ENCODE results near the gene KIF1B. TPM values are rescaled to one million over a fixed set of nuclear protein-coding genes. Genes with fewer than 3 reads are reported as not detected.
A peak's percentile ranks its signal among the peaks of the same experiment; 100 is the strongest.

KIF1B gene
- total and polyA plus RNA-seq, 2 donors from 2014 or later = 8.0 to 46.4 TPM

DNA sequence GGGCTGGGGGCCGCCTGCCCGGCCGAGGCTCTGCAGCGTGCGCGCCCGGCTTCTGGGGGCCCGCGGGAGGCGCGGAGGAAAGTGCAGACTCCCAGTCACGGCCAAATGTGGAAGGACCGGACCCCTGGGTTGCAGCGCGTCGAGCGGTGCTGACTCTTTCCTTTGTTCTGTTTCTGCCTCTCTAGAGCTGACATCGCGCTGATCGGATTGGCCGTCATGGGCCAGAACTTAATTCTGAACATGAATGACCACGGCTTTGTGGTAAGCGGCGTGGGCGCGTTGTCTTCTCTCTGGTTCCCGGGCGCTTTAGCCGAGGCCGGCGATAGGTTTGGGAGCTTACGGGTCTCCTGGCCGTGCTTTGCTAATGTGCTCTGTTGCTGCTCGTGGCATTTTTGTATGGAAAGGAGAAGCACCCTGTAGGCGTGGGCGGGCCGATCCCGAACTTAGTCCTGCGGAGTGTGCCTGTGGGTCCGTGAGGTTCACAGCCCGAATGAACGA lies 189.1 kb downstream of the KIF1B start:
- DNase-seq = peak in 1 of 5 donors; percentile 75
- intact Hi-C loops (cut with DNase I) = no loop called here
- H3K27me3 ChIP-seq (ENCODE audit: control insufficient read depth, insufficient read depth, low read length) = no peaks in the 10 kb centered on the region
- H3K27ac ChIP-seq (ENCODE audit: low read depth in 2 of 2, low read length in 2 of 2) = no peak overlapping the region
- H3K36me3 ChIP-seq (ENCODE audit: control insufficient read depth in 2 of 3, insufficient read depth in 3 of 3, low read length in 3 of 3) = peaks cover 9 to 21% (median 11%) of the 10 kb centered on the region in 3 donors
- H3K4me3 ChIP-seq (ENCODE audit: low read length in 3 of 3) = peak overlapping the region; percentile 71 to 87 (median 80)
- no peak for FAIRE-seq
- TF ChIP-seq, protein P1, sequence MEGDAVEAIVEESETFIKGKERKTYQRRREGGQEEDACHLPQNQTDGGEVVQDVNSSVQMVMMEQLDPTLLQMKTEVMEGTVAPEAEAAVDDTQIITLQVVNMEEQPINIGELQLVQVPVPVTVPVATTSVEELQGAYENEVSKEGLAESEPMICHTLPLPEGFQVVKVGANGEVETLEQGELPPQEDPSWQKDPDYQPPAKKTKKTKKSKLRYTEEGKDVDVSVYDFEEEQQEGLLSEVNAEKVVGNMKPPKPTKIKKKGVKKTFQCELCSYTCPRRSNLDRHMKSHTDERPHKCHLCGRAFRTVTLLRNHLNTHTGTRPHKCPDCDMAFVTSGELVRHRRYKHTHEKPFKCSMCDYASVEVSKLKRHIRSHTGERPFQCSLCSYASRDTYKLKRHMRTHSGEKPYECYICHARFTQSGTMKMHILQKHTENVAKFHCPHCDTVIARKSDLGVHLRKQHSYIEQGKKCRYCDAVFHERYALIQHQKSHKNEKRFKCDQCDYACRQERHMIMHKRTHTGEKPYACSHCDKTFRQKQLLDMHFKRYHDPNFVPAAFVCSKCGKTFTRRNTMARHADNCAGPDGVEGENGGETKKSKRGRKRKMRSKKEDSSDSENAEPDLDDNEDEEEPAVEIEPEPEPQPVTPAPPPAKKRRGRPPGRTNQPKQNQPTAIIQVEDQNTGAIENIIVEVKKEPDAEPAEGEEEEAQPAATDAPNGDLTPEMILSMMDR (IDR thresholded peaks at IDR 0.05; ENCODE audit: borderline replicate concordance, extremely low read depth, insufficient read depth) = no peak
- peaks cover 0 to 9% (median 5%) of the 10 kb centered on the region in 3 donors for H3K4me1 ChIP-seq (ENCODE audit: control insufficient read depth in 2 of 3, insufficient read depth in 2 of 3, low read depth in 1 of 3, low read length in 3 of 3)
- peak overlapping the region; percentile 33 to 73 (median 69) for H3K9ac ChIP-seq (ENCODE audit: low read length in 3 of 3)
- no peaks in the 10 kb centered on the region for H3K9me3 ChIP-seq (ENCODE audit: control insufficient read depth in 2 of 3, insufficient read depth in 1 of 3, low read length in 3 of 3)

DNA sequence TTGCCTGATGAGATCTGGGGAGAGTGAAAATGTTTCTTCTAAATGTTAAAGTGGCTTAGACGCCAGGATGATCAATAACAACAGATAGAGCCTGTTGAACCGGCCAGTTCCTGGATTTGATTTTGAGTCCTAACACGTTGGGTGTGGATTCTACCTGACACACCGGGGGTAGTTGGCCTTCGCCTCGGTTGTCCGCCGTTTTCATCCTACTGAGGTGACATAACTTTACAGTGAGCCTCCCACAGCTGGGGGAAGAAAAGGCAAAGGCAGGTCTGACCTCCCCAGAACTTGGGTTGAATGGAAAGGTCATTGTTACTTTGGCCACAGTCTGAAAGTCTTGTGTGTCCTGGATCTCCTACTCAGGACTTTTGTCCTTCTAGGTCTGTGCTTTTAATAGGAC lies 189.6 kb downstream of the KIF1B start:
- Histone ChIP-seq H3K4me3 (ENCODE audit: low read length in 3 of 3) (peak overlapping the region; percentile 71 to 87 (median 80)), H3K9me3 (ENCODE audit: control insufficient read depth in 2 of 3, insufficient read depth in 1 of 3, low read length in 3 of 3) (no peaks in the 10 kb centered on the region), H3K27me3 (ENCODE audit: control insufficient read depth, insufficient read depth, low read length) (no peaks in the 10 kb centered on the region), H3K4me1 (ENCODE audit: control insufficient read depth in 2 of 3, insufficient read depth in 2 of 3, low read depth in 1 of 3, low read length in 3 of 3) (peaks cover 0 to 9% (median 5%) of the 10 kb centered on the region in 3 donors), H3K27ac (ENCODE audit: low read depth in 2 of 2, low read length in 2 of 2) (no peak overlapping the region), H3K9ac (ENCODE audit: low read length in 3 of 3) (peak overlapping the region in 1 of 3 donors; percentile 69), H3K36me3 (ENCODE audit: control insufficient read depth in 2 of 3, insufficient read depth in 3 of 3, low read length in 3 of 3) (peaks cover 12 to 25% (median 13%) of the 10 kb centered on the region in 3 donors)
- TF ChIP-seq, protein P1 (IDR thresholded peaks at IDR 0.05; ENCODE audit: borderline replicate concordance, extremely low read depth, insufficient read depth) = no peak
- DNase-seq (no peak), FAIRE-seq (no peak)
- intact Hi-C loops (cut with DNase I) = no loop called here

DNA sequence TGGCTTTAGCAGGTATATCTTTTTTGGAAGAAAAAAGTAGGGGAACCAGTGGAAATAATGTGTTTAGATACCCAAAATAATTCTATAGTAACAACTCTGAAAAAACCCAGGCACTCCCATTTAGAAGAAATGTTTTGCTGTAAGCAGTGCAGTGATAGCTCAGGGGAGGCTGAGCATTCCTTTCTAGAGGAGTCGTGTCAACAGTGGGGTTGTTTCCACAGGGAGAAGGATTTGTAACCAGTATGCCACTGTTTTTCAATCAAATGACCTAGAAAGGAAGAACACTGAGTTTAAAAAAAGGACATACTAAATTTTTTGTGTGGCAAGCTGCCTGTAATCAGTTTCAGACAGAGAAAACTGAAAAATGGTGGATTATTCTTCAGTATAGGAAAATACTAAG lies 190.9 kb downstream of the KIF1B start:
- Histone ChIP-seq H3K4me3 (ENCODE audit: low read length in 3 of 3) (no peak overlapping the region), H3K9me3 (ENCODE audit: control insufficient read depth in 2 of 3, insufficient read depth in 1 of 3, low read length in 3 of 3) (no peaks in the 10 kb centered on the region), H3K27me3 (ENCODE audit: control insufficient read depth, insufficient read depth, low read length) (no peaks in the 10 kb centered on the region), H3K36me3 (ENCODE audit: control insufficient read depth in 2 of 3, insufficient read depth in 3 of 3, low read length in 3 of 3) (peaks cover 12 to 28% (median 16%) of the 10 kb centered on the region in 3 donors), H3K9ac (ENCODE audit: low read length in 3 of 3) (no peak overlapping the region), H3K4me1 (ENCODE audit: control insufficient read depth in 2 of 3, insufficient read depth in 2 of 3, low read depth in 1 of 3, low read length in 3 of 3) (peaks cover 0 to 9% (median 5%) of the 10 kb centered on the region in 3 donors), H3K27ac (ENCODE audit: low read depth in 2 of 2, low read length in 2 of 2) (no peak overlapping the region)
- intact Hi-C loops (cut with DNase I) = no loop called here
- TF ChIP-seq, protein P1 (IDR thresholded peaks at IDR 0.05; ENCODE audit: borderline replicate concordance, extremely low read depth, insufficient read depth) = no peak
- no peak for DNase-seq
- no peak for FAIRE-seq
